Mucosa of rectum (tissue), 2 donors: Measurements from ENCODE around the gene GALNT1.
A peak's percentile ranks its signal among the peaks of the same experiment; 100 is the strongest.
"Not testable (repeated sequence)": the region's sequence is repeated elsewhere in the genome, so short reads cannot be mapped to it uniquely, and the experiment has no call there.

Experiments used
- H3K27ac ChIP-seq, 2 donors: one replicate each; pipeline ENCODE4 v1.7.0; 2013; ENCODE audit warnings: inconsistent platforms in 2 of 2, low read depth in 2 of 2, low read length in 2 of 2
- H3K27me3 ChIP-seq, 2 donors: one replicate each; pipeline ENCODE4 v1.7.0; 2013; ENCODE audit warnings: low read length in 2 of 2; ENCODE audit not compliant: control insufficient read depth in 2 of 2, insufficient read depth in 2 of 2
- H3K36me3 ChIP-seq, 2 donors: one replicate each; pipeline ENCODE4 v1.7.0; 2013; ENCODE audit warnings: low read length in 2 of 2; ENCODE audit not compliant: control insufficient read depth in 2 of 2, insufficient read depth in 2 of 2
- H3K4me1 ChIP-seq, 2 donors: one replicate each; pipeline ENCODE4 v1.7.0; 2013; ENCODE audit warnings: low read length in 2 of 2, mild to moderate bottlenecking in 1 of 2; ENCODE audit not compliant: control insufficient read depth in 2 of 2, insufficient read depth in 2 of 2
- H3K4me3 ChIP-seq, 2 donors: one replicate each; pipeline ENCODE4 v1.7.0; 2013; ENCODE audit warnings: low read length in 2 of 2
- H3K9ac ChIP-seq, 2 donors: one replicate each; pipeline ENCODE4 v1.7.0; 2013; ENCODE audit warnings: low read length in 2 of 2, low read depth in 1 of 2, mild to moderate bottlenecking in 1 of 2
- H3K9me3 ChIP-seq, 2 donors: one replicate each; pipeline ENCODE4 v1.7.0; 2013; ENCODE audit warnings: low read length in 2 of 2; ENCODE audit not compliant: control insufficient read depth in 2 of 2
- donor health status: healthy.
- donor health status: Normal muscosa, but diverticular disease.

Gene GALNT1

DNA sequence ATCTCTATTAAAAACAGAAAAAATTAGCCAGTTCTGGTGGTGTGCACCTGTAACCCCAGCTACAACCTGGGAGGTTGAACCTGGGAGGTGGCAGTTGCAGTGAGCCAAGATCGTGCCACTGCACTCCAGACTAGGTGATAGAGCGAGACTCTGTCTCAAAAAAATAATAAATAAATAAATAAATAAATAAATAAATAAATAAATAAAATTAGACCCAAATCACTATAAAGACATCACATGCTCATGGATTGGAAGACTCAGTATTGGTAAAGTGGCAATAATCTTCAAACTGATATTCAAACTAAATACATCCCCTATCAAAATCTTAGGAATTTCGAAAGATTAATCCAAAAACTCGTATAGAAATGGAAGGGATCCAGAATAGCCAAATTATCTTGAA lies 15.5 kb upstream of the GALNT1 start:
- Histone ChIP-seq H3K9me3 (no peaks in the 10 kb centered on the region), H3K27me3 (no peaks in the 10 kb centered on the region), H3K4me3 (no peak overlapping the region), H3K36me3 (no peaks in the 10 kb centered on the region), H3K27ac (no peak overlapping the region), H3K9ac (no peak overlapping the region), H3K4me1 (no peaks in the 10 kb centered on the region)

DNA sequence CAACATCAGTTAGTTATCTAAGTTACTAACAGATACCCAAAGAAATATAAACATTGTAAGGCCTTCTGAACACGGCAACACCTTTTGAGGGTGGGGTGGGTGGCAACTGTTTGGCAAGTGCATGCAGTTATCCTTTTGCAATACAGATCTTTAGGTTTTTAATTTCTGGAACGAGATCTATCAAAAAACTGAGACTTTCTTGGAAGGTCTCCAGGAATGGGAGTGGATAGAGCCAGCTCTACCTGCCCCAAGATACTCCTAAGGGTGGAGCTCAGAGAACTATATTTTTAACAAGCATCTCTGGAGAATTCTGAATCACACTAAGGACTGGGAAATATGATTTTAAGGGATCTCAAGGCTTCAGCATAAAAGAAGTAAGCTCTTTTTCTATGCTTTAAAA lies 11.4 kb upstream of the GALNT1 start:
- Histone ChIP-seq H3K9me3 (no peaks in the 10 kb centered on the region), H3K27me3 (no peaks in the 10 kb centered on the region), H3K36me3 (no peaks in the 10 kb centered on the region), H3K9ac (no peak overlapping the region), H3K4me3 (no peak overlapping the region), H3K4me1 (no peaks in the 10 kb centered on the region), H3K27ac (no peak overlapping the region)

GRCh38 chr18:35571138-35571537 lies 10.4 kb upstream of the GALNT1 start:
- no peak overlapping the region for H3K27ac ChIP-seq
- no peak overlapping the region for H3K4me3 ChIP-seq
- no peaks in the 10 kb centered on the region for H3K36me3 ChIP-seq
- H3K9ac ChIP-seq = no peak overlapping the region
- H3K9me3 ChIP-seq = no peaks in the 10 kb centered on the region
- H3K4me1 ChIP-seq = no peaks in the 10 kb centered on the region
- H3K27me3 ChIP-seq = no peaks in the 10 kb centered on the region

DNA sequence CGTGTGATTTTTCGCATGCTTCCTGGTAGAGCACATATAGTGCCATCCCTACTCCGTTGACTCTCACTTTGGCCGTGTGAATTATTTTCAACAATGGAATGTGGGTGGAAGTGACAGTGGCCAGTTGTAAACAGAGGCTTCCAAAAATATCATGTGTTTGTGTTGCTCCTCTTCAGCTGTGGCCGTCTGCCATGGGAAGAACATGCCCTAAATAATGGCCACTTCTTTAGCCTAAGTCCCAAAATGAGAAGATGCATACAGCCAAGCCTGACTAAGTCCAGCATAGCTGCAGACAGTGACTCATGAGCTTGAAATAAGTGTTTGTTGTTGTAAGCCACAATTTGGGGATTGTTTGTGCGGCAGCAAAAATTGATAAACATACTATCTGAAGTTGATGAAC lies 8.9 kb upstream of the GALNT1 start:
- no peak overlapping the region for H3K4me3 ChIP-seq

GRCh38 chr18:35573531-35573930 lies 8.0 kb upstream of the GALNT1 start:
- Histone ChIP-seq H3K9me3 (no peaks in the 10 kb centered on the region), H3K27me3 (no peaks in the 10 kb centered on the region), H3K4me3 (no peak overlapping the region), H3K27ac (no peak overlapping the region), H3K9ac (no peak overlapping the region), H3K4me1 (peaks cover under 1 to 4% of the 10 kb centered on the region in 2 donors), H3K36me3 (no peaks in the 10 kb centered on the region)

More for the DNA sequence above, 8.9 kb upstream of the GALNT1 start:
- Histone ChIP-seq H3K27me3 (no peaks in the 10 kb centered on the region), H3K27ac (no peak overlapping the region), H3K36me3 (no peaks in the 10 kb centered on the region), H3K4me1 (no peaks in the 10 kb centered on the region), H3K9ac (no peak overlapping the region), H3K9me3 (no peaks in the 10 kb centered on the region)

- not testable (repeated sequence) for H3K27ac ChIP-seq, H3K4me1 ChIP-seq, H3K36me3 ChIP-seq, H3K9me3 ChIP-seq, H3K27me3 ChIP-seq, H3K4me3 ChIP-seq, H3K9ac ChIP-seq
These were observed 5.2 kb upstream of the GALNT1 start for GRCh38 chr18:35576240-35576845.

- H3K27me3 ChIP-seq = no peaks in the 10 kb centered on the region
These were observed 4.3 kb upstream of the GALNT1 start for GRCh38 chr18:35577045-35577848.

GRCh38 chr18:35578481-35578880 lies 3.1 kb upstream of the GALNT1 start:
- Histone ChIP-seq H3K4me1 (peaks cover 19 to 22% of the 10 kb centered on the region in 2 donors), H3K36me3 (no peaks in the 10 kb centered on the region), H3K4me3 (no peak overlapping the region), H3K27ac (no peak overlapping the region), H3K9me3 (no peaks in the 10 kb centered on the region), H3K27me3 (no peaks in the 10 kb centered on the region), H3K9ac (no peak overlapping the region)

More at GRCh38 chr18:35577045-35577848, 4.3 kb upstream of the GALNT1 start:
- no peak overlapping the region for H3K27ac ChIP-seq
- H3K9ac ChIP-seq = no peak overlapping the region
- peaks cover 9 to 13% of the 10 kb centered on the region in 2 donors for H3K4me1 ChIP-seq
- H3K36me3 ChIP-seq = no peaks in the 10 kb centered on the region
- H3K4me3 ChIP-seq = no peak overlapping the region
- H3K9me3 ChIP-seq = no peaks in the 10 kb centered on the region

- Histone ChIP-seq H3K27ac (no peak overlapping the region), H3K9ac (no peak overlapping the region), H3K36me3 (no peaks in the 10 kb centered on the region), H3K27me3 (no peaks in the 10 kb centered on the region), H3K9me3 (no peaks in the 10 kb centered on the region), H3K4me1 (peaks cover 19 to 22% of the 10 kb centered on the region in 2 donors), H3K4me3 (peak overlapping the region in 1 of 2 donors; percentile 11)
These were observed 2.6 kb upstream of the GALNT1 start for GRCh38 chr18:35578936-35579335.

DNA sequence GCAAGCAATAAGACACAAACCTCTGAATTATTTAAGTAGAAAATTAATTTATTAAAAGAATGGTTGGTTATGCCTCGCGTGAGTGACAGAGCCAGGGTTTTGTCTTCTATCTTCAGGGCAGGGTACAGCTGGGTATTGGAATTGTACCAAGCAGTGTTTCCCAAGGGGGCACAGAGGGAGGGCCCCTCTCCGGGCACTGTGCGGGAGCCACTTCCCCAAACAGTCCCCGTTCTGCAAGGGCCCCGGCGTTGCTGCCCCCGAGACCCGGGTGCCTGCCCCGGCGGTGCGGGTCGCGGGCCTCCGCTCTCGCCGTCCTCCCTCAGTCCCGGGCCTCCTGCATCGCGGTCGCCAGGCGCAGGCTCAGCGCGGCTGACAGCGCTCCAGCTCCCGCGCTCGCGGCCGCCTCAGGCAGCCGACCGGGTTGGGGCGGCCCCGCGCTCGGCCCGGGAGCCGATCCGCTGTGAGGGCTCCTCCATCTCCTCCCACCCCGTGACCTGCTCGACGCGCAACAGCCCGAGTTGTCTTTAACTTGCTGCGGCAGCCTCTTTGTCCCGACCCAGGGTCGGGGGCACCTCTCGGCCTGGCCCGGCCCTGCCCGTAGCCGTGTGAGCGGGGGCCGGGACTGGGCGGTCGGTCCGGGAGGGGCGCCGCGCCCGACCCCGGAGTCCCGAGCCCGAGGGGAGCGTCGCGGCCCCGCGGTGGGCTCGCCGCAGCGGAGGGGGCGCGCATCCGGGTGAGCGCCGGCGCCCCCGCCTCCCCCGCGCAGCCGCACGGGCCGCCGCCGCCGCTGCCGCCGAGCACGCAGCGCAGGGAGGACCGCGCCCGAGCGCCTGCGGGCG lies 620 bp upstream of the GALNT1 start:
- Histone ChIP-seq H3K4me1 (peaks cover 19 to 22% of the 10 kb centered on the region in 2 donors), H3K27me3 (no peaks in the 10 kb centered on the region), H3K9ac (peak overlapping the region; percentile 70 to 80), H3K4me3 (peak overlapping the region; percentile 75 to 77), H3K27ac (peak overlapping the region; percentile 84 to 90), H3K9me3 (no peaks in the 10 kb centered on the region), H3K36me3 (peaks cover 0 to 2% of the 10 kb centered on the region in 2 donors)
